DOHH2 (cell line): Measurements from ENCODE around the gene CDK6.

ENCODE experiments used
- H3F3A ChIP-seq: fragments of 200-600 bp; sonication (generic), shearing (Covaris generic); 2 replicates; pipeline ENCODE4 v1.6.0; 2016; ENCODE audit warnings: antibody characterized with exemption, mild to moderate bottlenecking; ENCODE audit not compliant: control insufficient read depth, insufficient read depth
- H3K27ac ChIP-seq: fragments of 200-600 bp; sonication (generic); 2 replicates; pipeline ENCODE4 v1.5.1; 2014; ENCODE audit warnings: low read depth, mild to moderate bottlenecking, low read length, moderate library complexity
- H3K27me3 ChIP-seq: fragments of 200-600 bp; sonication (generic); 2 replicates; pipeline ENCODE4 v1.6.1; 2014; ENCODE audit warnings: mild to moderate bottlenecking, low read length, mixed read lengths; ENCODE audit not compliant: control insufficient read depth
- H3K36me3 ChIP-seq: fragments of 200-600 bp; sonication (generic); 2 replicates; pipeline ENCODE4 v1.6.1; 2014; ENCODE audit warnings: mild to moderate bottlenecking, low read length, moderate library complexity, mixed read lengths; ENCODE audit not compliant: control insufficient read depth
- H3K4me1 ChIP-seq: fragments of 200-600 bp; sonication (generic); 2 replicates; pipeline ENCODE4 v1.6.1; 2014; ENCODE audit warnings: mild to moderate bottlenecking, low read length, mixed read lengths; ENCODE audit not compliant: control insufficient read depth
- H3K4me2 ChIP-seq: fragments of 200-600 bp; sonication (generic); 2 replicates; pipeline ENCODE4 v1.6.0; 2014; ENCODE audit warnings: mild to moderate bottlenecking, low read length, moderate library complexity
- H3K4me3 ChIP-seq: fragments of 200-600 bp; sonication (generic); 2 replicates; pipeline ENCODE4 v1.5.1; 2014; ENCODE audit warnings: mild to moderate bottlenecking, low read length, mixed read lengths
- H3K79me2 ChIP-seq: fragments of 200-600 bp; sonication (generic); 2 replicates; pipeline ENCODE4 v1.6.1; 2014; ENCODE audit warnings: mild to moderate bottlenecking, low read length, mixed read lengths; ENCODE audit not compliant: control insufficient read depth
- H3K9me2 ChIP-seq: fragments of 200-600 bp; sonication (generic); replicated peaks from 2 replicates; pipeline ENCODE4 v1.6.1; 2014; ENCODE audit warnings: mild to moderate bottlenecking, low read length, mixed read lengths; ENCODE audit not compliant: control insufficient read depth
- H3K9me3 ChIP-seq: fragments of 200-600 bp; sonication (generic); 2 replicates; pipeline ENCODE4 v1.6.1; 2014; ENCODE audit warnings: antibody characterized with exemption, low read length, mixed read lengths; ENCODE audit not compliant: control insufficient read depth, insufficient read depth
- H4K20me1 ChIP-seq: fragments of 200-600 bp; sonication (generic); 2 replicates; pipeline ENCODE4 v1.6.0; 2014; ENCODE audit warnings: low read depth, mild to moderate bottlenecking, antibody characterized with exemption, low read length, moderate library complexity; ENCODE audit not compliant: control insufficient read depth, insufficient read depth
- EZH2phosphoT487 ChIP-seq: fragments of 200-600 bp; sonication (generic); IDR thresholded peaks from 2 replicates; pipeline ENCODE4 v1.6.1; 2017; ENCODE audit warnings: borderline replicate concordance, mild to moderate bottlenecking, antibody characterized with exemption, low read length, moderate library complexity, mixed read lengths
- TF ChIP-seq, protein P1 (sequence below): fragments of 200-600 bp; sonication (generic); IDR thresholded peaks from one replicate; pipeline ENCODE4 v1.5.1; 2014; ENCODE audit warnings: antibody characterized with exemption, mild to moderate bottlenecking, low read depth, low read length; ENCODE audit not compliant: poor library complexity, severe bottlenecking

CDK6 gene

DNA sequence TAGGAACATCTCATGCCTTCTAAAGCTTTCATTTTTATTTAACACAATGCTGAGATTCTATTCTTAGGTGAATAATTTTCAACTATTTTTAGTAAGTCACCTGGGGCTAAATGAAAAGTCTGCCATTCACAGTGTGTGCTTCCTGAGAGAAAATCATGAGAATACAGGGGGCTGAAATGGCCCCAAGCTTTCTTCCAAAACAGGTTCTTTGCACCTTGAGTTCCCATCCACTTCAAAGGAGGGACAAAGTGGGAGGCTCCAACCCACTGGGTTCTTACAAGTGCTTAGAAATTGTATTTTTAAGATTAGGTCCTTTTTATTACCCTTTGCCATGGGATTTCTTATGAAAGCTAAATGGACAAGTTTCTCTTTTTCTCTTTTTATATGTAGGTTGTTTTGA is 224.6 kb downstream of the CDK6 start:
- TF ChIP-seq, protein P1, sequence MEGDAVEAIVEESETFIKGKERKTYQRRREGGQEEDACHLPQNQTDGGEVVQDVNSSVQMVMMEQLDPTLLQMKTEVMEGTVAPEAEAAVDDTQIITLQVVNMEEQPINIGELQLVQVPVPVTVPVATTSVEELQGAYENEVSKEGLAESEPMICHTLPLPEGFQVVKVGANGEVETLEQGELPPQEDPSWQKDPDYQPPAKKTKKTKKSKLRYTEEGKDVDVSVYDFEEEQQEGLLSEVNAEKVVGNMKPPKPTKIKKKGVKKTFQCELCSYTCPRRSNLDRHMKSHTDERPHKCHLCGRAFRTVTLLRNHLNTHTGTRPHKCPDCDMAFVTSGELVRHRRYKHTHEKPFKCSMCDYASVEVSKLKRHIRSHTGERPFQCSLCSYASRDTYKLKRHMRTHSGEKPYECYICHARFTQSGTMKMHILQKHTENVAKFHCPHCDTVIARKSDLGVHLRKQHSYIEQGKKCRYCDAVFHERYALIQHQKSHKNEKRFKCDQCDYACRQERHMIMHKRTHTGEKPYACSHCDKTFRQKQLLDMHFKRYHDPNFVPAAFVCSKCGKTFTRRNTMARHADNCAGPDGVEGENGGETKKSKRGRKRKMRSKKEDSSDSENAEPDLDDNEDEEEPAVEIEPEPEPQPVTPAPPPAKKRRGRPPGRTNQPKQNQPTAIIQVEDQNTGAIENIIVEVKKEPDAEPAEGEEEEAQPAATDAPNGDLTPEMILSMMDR: no peak
- TF ChIP-seq EZH2phosphoT487: no peak
- Histone ChIP-seq H3K4me2 (peak overlapping the region; percentile 50), H3K4me3 (peak overlapping the region; percentile 27), H3K27ac (no peak overlapping the region), H4K20me1 (no peaks in the 10 kb centered on the region), H3K27me3 (no peaks in the 10 kb centered on the region), H3K9me3 (no peaks in the 10 kb centered on the region), H3K4me1 (peaks cover 33% of the 10 kb centered on the region), H3K79me2 (no peaks in the 10 kb centered on the region), H3K9me2 (no peaks in the 10 kb centered on the region), H3F3A (peaks cover 6% of the 10 kb centered on the region; the same call in 1 of the 2 replicates), H3K36me3 (peaks cover 47% of the 10 kb centered on the region)

DNA sequence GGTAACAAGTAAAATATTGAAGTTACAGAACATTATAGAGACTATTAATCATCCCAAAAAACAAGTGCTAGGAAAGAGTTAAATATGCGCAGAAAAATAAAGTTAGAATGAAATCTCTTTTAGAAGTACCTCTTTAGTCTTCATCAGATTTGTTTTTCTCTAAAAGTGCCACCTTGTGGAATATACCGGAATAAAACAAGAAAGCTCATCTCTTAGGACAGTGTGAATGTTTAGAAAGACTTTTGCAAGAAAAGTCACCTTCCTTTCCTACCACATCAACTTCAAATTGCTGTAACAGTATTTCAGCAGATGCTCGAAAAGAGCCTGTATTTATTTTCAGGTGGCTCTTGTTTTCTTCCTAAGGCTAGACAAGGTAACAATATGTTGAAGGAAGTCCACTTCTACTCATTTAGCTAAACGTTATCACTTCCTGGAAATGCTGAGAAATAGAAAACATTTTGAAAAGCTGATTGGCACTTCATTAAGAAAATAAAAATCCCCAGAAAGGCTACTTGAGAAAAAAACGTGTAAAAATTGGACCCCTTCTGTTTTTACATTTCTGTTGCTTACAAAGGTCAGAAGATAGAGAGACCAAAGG is 226.4 kb downstream of the CDK6 start:
- Histone ChIP-seq H3F3A (peaks cover 6% of the 10 kb centered on the region; the same call in 1 of the 2 replicates), H3K27ac (no peak overlapping the region), H3K36me3 (peaks cover 30% of the 10 kb centered on the region), H3K79me2 (no peaks in the 10 kb centered on the region), H3K4me1 (peaks cover 33% of the 10 kb centered on the region), H3K4me3 (no peak overlapping the region), H3K9me2 (no peaks in the 10 kb centered on the region), H3K4me2 (peak overlapping the region; percentile 38), H4K20me1 (no peaks in the 10 kb centered on the region), H3K27me3 (no peaks in the 10 kb centered on the region), H3K9me3 (no peaks in the 10 kb centered on the region)
- TF ChIP-seq EZH2phosphoT487: no peak
- TF ChIP-seq, protein P1: peak; percentile 75

DNA sequence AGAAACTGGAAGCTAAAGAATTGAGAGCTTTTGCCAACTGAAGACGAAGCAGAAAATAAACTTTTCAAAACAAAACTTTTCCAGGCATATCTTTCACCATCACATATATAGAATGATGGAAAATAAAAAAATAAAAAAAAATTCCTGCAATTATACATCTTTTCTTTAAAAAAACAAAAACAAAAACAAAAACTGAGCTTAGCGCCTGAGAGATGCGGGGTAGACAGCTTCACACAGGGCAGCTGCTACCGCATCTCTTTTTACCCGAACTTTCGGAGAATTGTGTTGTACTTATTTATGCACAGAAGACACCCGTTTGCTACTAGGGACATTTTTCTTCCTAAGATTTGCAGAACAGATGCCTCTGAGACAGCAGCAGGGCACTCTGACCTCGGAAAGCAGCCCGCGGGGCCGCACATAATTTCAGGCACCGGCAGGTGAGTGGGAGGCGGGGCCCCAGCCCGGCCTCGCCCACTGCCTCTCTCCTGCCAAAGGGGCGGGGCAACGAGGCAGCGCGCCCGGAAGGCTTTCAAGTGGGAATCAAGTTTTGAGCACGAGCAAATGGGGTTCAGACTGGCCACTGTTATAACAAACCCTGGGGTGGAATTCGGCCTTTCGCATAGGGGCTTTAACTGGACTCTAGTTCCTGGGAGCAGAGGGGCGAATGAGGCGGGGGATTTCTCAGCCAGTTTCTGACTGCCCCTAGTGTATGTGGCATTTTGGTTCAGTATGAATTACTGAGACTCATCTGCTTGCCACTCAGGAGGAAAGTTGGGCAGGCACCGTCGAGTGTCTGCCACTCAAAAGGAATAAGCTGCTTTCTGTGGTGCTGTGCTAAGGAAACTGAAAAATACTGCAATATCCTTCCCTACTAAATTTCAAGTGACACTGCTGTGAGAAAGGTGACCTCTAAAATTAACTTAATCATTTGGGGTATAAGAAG is 227.7 kb downstream of the CDK6 start:
- TF ChIP-seq EZH2phosphoT487: no peak
- TF ChIP-seq, protein P1: no peak
- H3K4me2 ChIP-seq: no peak overlapping the region
- no peaks in the 10 kb centered on the region for H3K9me3 ChIP-seq
- no peaks in the 10 kb centered on the region for H4K20me1 ChIP-seq
- H3K27me3 ChIP-seq: no peaks in the 10 kb centered on the region
- H3K36me3 ChIP-seq: peaks cover 16% of the 10 kb centered on the region
- H3K4me3 ChIP-seq: no peak overlapping the region
- peaks cover 33% of the 10 kb centered on the region for H3K4me1 ChIP-seq
- no peaks in the 10 kb centered on the region for H3K79me2 ChIP-seq
- no peaks in the 10 kb centered on the region for H3K9me2 ChIP-seq
- H3F3A ChIP-seq: peaks cover 6% of the 10 kb centered on the region; the same call in 1 of the 2 replicates
- H3K27ac ChIP-seq: no peak overlapping the region
